HG03442 (cell line): ENCODE results near the gene DPP6.

Experiments used
- ATAC-seq: cut with Tn5 transposase; IDR thresholded peaks from one replicate; pipeline ENCODE4 v1.9.1; 2021; ENCODE audit warnings: mild to moderate bottlenecking, moderate library complexity; ENCODE audit not compliant: unreplicated experiment

Gene DPP6

GRCh38 chr7:154844955-154845354, 792.8 kb downstream of the DPP6 start:
- ATAC-seq, result no peak

DNA sequence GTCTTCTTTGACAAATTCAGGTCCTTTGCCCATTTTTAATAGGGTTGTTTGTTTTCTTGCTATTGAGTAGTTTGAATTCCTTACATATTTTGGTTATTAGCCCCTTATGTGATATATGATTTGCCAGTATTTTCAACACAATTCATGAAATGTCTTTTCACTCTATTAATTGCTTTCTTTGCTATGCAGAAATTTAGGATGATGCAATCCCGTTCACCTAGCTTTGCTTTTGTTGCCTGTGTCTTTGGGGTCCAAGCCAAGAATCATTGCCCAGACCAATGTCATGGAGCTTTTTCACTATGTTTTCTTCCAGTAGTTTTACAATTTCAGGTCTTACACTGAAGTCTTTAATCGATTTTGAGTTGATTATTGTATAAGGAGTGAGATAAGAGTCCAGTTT, 796.3 kb downstream of the DPP6 start:
- ATAC-seq, result no peak

- ATAC-seq, result no peak
Measured at GRCh38 chr7:154852205-154852604, 800.0 kb downstream of the DPP6 start.

DNA sequence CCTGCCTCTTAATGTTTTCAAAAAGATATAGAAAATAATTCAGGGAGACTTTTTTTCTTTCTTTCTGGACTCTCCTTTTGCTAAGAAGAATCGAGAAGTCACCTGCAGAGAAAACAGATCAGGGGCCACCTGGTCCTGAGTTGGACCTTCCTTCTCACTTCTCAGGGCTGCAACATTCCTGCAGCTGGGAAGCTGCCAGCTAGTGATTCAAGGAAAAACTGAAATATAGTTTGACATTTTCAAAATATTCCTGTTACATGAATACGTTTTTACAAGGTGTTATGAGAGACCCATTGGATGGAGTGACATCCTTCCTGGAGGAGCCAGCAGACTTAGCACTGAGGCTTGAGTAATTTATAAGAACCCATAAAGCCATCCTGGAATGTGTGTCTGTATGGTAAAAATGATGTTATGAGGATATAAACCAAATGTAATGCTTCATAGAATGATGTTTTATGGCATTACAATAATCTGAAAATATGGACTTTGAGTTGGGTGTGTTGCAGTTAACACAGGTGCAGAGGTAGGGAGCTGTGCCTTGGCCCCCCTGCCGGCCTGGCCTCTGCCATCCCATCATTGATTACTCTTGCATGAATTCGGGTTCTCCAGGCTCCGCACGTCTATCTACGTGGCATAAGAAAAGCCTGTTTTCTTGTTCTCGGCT, 801.0 kb downstream of the DPP6 start:
- ATAC-seq, result no peak

DNA sequence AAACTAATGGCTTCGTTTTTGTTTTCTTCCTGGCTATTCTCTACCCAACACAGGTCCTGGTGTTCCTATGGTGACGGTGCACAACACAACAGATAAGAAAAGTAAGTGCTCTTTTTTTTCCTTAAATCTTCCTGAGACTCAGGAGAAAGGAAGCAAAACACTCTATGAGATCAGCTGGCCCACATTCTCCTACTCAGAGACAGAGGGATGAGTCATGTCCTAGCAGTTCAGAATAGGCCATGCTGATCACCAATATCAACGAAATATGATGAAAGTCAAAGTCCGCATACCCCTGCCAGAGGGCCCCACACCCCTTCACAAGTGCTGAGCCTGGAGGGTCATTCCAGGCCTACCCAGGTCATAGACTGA, 801.5 kb downstream of the DPP6 start:
- no peak for ATAC-seq

GRCh38 chr7:154854836-154855235, 802.6 kb downstream of the DPP6 start:
- no peak for ATAC-seq

- no peak for ATAC-seq
Measured at GRCh38 chr7:154855366-154855765, 803.2 kb downstream of the DPP6 start.

- no peak for ATAC-seq
Measured at GRCh38 chr7:154856733-154857132, 804.5 kb downstream of the DPP6 start.

- ATAC-seq, result no peak
Measured at GRCh38 chr7:154857240-154857639, 805.0 kb downstream of the DPP6 start.

DNA sequence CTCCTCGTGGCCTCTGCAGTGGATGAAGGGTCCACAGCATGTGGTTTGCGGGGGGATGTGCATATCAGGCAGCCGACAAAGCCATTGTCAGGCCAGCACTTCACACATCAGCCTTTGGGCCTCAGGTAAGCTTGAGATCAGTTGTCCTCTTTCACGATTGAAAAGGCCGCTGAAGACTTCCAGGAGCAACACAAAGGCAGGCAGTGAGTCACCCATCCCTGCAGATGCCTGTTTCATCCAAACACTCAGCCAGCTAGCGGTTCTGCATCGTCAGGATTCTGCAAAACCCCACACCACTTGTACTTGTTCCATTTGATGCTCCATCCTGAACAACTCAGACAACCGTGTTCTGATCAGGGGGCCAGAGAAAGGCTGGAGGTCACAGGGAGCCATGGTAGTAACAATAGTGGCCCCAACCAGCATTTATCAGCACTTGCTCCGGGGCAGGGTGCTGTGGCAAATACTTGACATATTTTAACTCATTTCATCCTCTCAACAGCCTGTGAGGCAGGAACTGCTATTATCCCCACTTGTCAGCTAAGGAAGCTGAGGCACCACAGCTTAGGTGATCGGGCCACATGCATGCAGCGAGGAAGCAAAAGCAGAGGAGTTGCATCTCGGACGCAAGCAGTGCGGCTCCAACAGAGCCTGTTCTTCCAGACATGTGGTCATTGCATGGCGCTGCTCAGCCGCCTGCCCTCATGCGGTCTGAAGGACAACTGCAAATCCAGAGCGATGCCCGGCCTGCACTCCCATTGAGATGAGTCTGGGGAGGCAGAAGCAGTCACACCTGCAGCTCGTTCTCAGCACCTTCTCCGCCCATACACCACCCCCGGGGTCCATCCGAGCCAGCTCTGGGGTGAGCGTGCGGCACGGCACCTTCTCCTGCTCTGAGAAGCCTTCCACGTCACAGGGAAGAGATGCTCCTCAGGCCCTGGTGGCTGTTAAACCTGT, 805.8 kb downstream of the DPP6 start:
- no peak for ATAC-seq

- no peak for ATAC-seq
Measured at GRCh38 chr7:154858836-154859537, 806.8 kb downstream of the DPP6 start.

DNA sequence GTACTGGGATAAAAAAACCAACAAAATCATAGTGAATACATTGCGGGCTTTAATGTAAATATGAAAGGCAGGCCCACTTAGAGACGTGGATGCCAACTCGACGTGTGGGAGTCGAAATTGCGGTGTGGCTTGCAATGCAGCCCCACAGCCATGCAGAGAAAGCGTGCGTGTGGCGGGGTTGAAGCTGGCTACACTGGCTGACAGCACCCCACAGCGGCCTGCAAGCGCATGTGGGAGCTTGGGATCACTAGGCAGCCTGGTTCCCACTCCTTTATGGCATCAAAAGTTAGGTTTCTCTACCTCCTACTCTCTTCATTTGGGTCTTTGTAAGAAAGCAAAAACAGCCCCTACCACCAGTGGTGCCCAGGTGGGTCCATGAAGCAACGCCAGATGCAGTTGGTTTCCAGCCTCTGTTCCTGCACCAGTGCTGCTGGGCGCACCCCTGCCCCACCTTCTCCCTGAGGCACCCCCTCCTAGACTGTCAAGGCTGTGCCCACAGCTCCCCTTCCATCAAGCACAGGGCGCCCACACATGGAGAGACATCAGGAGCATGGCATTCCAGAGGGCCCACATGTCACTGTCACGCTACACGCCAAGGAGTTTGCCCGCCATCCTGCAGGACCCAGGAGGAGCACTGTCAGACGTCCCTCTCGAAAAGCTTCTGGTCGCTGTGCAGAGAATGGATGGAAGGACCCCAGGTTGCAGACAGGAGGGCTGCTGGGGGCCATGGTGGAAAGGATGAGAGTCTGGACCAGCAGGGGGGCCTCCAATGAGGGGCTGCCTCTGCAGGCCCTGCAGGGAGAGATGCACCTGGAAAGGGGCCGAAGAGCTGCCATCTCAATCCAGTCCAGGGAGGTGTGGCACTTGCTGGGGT, 807.8 kb downstream of the DPP6 start:
- no peak for ATAC-seq

DNA sequence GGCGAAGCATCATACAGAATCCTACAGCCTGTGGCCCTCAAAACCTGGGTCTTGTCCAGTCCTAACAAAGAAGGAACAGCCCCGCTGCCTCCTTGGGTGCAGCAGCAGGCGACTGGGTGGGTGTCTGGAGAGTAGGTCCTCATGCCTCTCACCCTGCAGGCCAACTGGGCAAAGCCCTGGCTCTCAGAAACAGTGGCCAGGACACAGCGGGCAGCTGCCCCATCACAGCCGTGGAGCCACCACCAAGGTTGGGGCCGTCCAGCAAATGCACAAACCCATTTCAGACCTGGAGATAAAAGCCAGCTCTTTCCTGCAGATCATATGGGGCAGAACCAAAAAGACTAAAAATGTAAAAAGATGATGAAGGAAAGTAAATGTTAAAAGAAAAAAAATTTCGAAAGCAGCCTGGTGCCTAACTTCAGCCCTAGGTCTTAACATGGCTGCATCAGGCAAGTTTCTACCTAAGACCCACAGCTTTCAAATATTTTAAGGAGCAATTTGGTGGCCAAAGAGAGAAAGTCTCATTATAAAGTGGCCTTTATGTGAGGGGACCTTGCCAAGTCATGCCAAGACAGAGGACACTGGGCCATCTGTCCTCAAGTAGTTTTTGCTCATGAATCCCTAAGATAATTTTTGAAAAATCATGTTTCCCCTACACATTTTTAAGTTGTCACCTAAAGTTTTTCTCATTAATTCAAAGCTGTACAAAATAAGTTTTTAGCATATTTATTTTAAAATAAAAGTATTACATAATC, 808.6 kb downstream of the DPP6 start:
- no peak for ATAC-seq

DNA sequence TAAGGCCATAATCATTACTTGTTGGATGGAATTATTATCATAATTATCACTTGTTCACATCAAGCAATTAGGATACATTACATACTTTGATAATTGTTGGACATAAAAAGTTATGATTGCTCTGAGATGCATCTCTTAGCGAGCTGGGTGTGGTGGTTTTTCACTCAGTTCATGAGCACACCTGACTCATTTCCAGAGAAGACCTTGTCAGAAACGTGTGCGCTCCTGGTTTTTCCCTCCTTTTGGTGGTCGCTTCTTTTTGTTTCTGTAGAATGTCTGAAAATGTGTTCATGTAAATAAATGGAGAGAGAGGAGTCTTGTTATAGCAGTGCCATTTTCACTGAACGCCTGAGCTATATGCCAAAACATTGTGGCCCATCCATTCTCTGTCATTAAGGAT, 809.4 kb downstream of the DPP6 start:
- no peak for ATAC-seq

DNA sequence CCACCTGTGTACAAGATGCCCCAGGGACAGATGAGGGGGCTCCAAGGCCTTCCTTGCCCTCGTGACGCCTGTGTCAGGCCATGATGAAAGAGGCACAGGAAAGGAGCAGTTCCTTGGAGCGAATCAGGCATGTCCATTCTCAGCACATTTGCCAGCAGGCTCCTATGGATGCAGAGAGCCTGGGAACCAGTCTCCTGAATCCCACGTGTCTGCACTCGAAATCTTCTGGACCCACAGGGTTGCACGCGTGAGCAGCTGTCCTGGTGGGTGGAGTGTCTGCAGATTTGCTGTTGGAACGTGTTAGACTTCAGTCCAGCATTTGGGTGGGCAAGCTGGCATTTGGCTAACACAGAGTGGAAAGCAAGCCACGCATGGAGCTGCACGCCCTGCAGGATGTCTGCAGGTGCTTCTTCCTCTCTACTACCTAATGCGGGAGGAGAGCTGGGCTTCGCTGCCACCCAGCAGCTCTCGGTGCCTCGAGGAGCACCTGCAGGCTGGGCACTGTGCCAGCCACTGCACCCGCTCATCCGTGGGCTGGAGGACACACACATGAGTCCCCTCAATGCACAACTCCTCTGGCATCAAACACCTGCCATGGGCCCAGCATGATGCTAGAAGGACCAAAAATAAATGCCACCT, 810.1 kb downstream of the DPP6 start:
- ATAC-seq, result no peak

- ATAC-seq, result no peak
Measured at GRCh38 chr7:154863766-154864522, 811.7 kb downstream of the DPP6 start.

- ATAC-seq, result no peak
Measured at GRCh38 chr7:154864523-154864891, 812.3 kb downstream of the DPP6 start.

DNA sequence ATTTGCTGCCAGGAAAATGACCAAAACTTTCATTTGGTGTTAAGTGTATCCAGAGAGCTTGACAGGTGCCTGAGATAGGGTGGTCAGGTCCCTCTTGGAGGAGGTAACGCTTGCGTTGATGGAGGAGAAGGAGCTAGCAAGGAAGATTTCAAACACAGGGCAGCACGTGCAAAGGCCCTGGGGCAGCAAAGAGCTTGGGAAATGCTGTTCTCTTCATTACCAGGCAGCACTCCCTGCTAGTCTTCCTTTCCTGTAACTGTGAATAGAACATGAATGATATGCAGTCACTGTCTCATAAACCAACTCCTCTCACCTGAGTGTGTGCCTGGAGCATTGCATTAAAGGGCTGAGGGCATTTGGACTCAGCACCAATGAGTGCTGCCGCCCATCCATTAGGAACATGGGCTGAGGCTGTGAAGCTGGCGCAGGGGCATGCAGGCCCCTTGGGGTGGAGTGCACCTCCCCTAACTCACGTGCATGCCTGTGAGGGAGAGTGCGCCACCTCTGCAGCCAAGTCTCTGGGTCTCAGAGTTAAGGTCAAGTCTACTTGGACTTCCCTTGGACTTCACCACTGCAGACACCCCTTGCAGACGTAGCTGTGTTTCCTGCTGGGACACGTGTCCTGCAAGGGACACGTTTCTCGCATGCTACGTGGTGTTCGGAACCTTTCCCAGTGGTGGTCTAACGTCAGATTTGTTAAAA, 813.9 kb downstream of the DPP6 start:
- ATAC-seq, result no peak
